OCI-LY3 (cell line): ENCODE measurements around the gene PTPN5.

Experiments
- EZH2phosphoT487 ChIP-seq: fragments of 200-600 bp; shearing (Covaris generic); IDR thresholded peaks from 2 replicates; pipeline ENCODE4 v1.6.1; 2018; ENCODE audit warnings: antibody characterized with exemption, mixed run types, low read depth
- TF ChIP-seq, protein P1 (sequence below): fragments of 200-600, 300-600 bp; sonication (generic); IDR thresholded peaks from 2 replicates; pipeline ENCODE4 v1.5.1; 2014; ENCODE audit warnings: antibody characterized with exemption, low read length, low read depth

DNA sequence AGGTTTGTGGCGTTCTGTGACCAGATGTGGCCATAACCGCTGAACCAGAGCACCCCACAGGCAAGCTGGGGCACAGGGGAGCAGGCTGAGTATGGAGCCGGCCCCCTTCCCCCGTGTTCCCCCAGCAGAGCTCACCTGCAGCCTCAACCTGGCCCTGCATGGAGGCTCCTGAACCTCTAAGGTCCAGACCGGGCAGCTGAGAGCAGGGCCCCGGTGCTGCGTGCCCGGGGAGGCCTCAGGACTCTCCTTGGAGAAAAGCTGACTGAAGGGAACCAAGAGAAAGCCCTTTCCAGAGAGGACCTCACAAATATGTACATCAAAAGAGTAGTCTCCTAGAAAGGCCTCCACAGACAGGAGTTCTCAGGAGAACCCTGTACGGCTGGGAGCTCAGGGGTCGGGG lies 48.2 kb downstream of the PTPN5 start:
- TF ChIP-seq, protein P1, sequence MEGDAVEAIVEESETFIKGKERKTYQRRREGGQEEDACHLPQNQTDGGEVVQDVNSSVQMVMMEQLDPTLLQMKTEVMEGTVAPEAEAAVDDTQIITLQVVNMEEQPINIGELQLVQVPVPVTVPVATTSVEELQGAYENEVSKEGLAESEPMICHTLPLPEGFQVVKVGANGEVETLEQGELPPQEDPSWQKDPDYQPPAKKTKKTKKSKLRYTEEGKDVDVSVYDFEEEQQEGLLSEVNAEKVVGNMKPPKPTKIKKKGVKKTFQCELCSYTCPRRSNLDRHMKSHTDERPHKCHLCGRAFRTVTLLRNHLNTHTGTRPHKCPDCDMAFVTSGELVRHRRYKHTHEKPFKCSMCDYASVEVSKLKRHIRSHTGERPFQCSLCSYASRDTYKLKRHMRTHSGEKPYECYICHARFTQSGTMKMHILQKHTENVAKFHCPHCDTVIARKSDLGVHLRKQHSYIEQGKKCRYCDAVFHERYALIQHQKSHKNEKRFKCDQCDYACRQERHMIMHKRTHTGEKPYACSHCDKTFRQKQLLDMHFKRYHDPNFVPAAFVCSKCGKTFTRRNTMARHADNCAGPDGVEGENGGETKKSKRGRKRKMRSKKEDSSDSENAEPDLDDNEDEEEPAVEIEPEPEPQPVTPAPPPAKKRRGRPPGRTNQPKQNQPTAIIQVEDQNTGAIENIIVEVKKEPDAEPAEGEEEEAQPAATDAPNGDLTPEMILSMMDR, result no peak
- TF ChIP-seq EZH2phosphoT487, result no peak
